ENCODE measurements around the gene SLC8A2. TPM values are rescaled to one million over a fixed set of nuclear protein-coding genes. Genes with fewer than 3 reads are reported as not detected.

The SLC8A2 gene
- total and polyA plus RNA-seq, 2 of the 8 experiments (the other 6 are each of a cell fraction or from before 2014, with no cell fraction given) = 7.3 to 12.4 TPM

DNA sequence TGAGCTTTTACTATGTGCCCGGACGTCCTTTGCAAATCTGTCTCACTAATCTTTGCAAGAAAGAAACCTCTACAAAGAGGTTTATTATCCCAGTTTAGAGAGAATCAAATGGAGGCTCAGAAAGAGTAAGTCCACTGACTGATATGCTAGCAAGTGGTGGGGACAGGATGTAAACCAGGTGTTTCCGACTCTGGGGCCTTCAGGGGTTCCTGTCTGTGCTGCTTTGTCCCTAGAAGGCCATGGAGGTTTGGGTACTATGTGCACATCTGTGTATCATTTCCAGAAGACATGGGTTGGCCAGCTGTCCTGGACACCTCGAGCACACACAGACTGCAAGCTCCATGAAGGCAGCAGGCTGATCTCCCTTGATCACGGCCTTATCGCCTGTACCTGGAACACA lies 13.5 kb upstream of the SLC8A2 start:
- H3K18ac ChIP-seq (ENCODE audit: extremely low read depth, low read length) = no peak overlapping the region

More for the DNA sequence above, 13.5 kb upstream of the SLC8A2 start:
- Histone ChIP-seq H3K9ac (replicated peaks in 1 of 4; ENCODE audit: extremely low read depth in 1 of 4, low read depth in 3 of 4, low read length in 3 of 4) (no peak overlapping the region), H3K56ac (replicated peaks; ENCODE audit: insufficient read length, low read depth, low read length) (no peak overlapping the region), H3K4ac (replicated peaks; ENCODE audit: insufficient read length, low read depth, low read length) (no peak overlapping the region), H3K14ac (ENCODE audit: insufficient read length) (no peak overlapping the region), H3K23me2 (ENCODE audit: low read depth, low read length) (peaks cover 10% of the 10 kb centered on the region; the same call in 1 of the 2 replicates), H4K8ac (ENCODE audit: extremely low read depth, insufficient read depth, low read length) (no peak overlapping the region), H2AK5ac (ENCODE audit: low read depth, low read length) (no peak overlapping the region), H3K27me3 (replicated peaks in 1 of 4; ENCODE audit: control insufficient read depth in 3 of 4, extremely low read depth in 1 of 4, insufficient read depth in 3 of 4, low read length in 3 of 4) (no peaks in the 10 kb centered on the region), H3K79me1 (ENCODE audit: low read depth, low read length) (no peaks in the 10 kb centered on the region), H3K27ac (ENCODE audit: low read depth, low read length) (no peak overlapping the region), H3K36me3 (ENCODE audit: control insufficient read depth in 2 of 4, insufficient read depth in 4 of 4, low read length in 3 of 4) (peaks cover 3 to 8% (median 3%) of the 10 kb centered on the region in 4 experiments; a peak in 4 of 8 replicates), H2BK15ac (ENCODE audit: low read length) (no peak overlapping the region), H2AFZ (ENCODE audit: low read length) (no peak overlapping the region), H3K23ac (ENCODE audit: insufficient read length) (no peak overlapping the region), H4K5ac (ENCODE audit: insufficient read length, low read depth, low read length) (no peak overlapping the region), H4K20me1 (replicated peaks in 1 of 2; ENCODE audit: control insufficient read depth in 1 of 2, insufficient read depth in 2 of 2, low read length in 2 of 2) (peaks cover 0 to 6% of the 10 kb centered on the region in 2 experiments), H4K91ac (replicated peaks; ENCODE audit: insufficient read length, low read length) (no peak overlapping the region), H2BK5ac (ENCODE audit: low read depth, low read length) (no peak overlapping the region), H3K9me3 (ENCODE audit: insufficient read depth in 2 of 2, low read depth in 1 of 2, low read length in 1 of 2) (no peaks in the 10 kb centered on the region), H3K4me1 (replicated peaks in 1 of 4; ENCODE audit: control insufficient read depth in 3 of 4, insufficient read depth in 4 of 4, low read length in 3 of 4) (peaks cover 0 to 3% (median 0%) of the 10 kb centered on the region in 4 experiments; a peak in 1 of 7 replicates), H2BK20ac (ENCODE audit: low read length) (no peak overlapping the region), H2BK12ac (ENCODE audit: low read depth, low read length) (no peak overlapping the region), H3K4me3 (ENCODE audit: extremely low read depth in 1 of 4, insufficient read depth in 2 of 4, low read depth in 3 of 4, low read length in 4 of 4) (no peak overlapping the region), H3K79me2 (ENCODE audit: control insufficient read depth in 1 of 2, insufficient read depth in 2 of 2, low read length in 2 of 2) (no peaks in the 10 kb centered on the region), H3K4me2 (ENCODE audit: insufficient read depth in 1 of 2, low read depth in 2 of 2, low read length in 2 of 2) (no peak overlapping the region; a peak in 1 of 4 replicates), H2BK120ac (replicated peaks; ENCODE audit: low read depth, low read length) (no peak overlapping the region)
- WGBS, 2 experiments (ENCODE audit: extremely low coverage in 1 of 2, insufficient coverage in 1 of 2, insufficient read length in 1 of 2, insufficient replicate concordance in 2 of 2, low coverage in 1 of 2, low lambda C conversion rate in 2 of 2, missing lambda C conversion rate in 1 of 2) = 95% methylated on average over 6 of the region's 6 CpGs; no CpG with 5 or more reads in 1 of the 2 experiments
- TF ChIP-seq NRF1 (IDR thresholded peaks at IDR 0.05; ENCODE audit: low read depth, low read length) (no peak), CHD1 (IDR thresholded peaks at IDR 0.05; ENCODE audit: low read depth, low read length) (no peak), CTBP2 (IDR thresholded peaks at IDR 0.05; ENCODE audit: borderline replicate concordance, insufficient read depth, insufficient read length, low read length) (no peak)
- POLR2A ChIA-PET (ENCODE audit: partially characterized antibody) = interaction anchor here (1.5 to 5.0 kb wide), 5 partner anchors 12 to 222 kb away, joined by 5 to 55 read pairs (median 6); no protein-coding TSS in a partner anchor
- DNase-seq (ENCODE audit: low read depth in 1 of 2, low spot score in 2 of 2) (no peak), FAIRE-seq (no peak)
- CTCF ChIA-PET (ENCODE audit: partially characterized antibody) = interaction anchor here (1.3 to 6.3 kb wide), 6 partner anchors 10 to 214 kb away, joined by 3 to 32 read pairs (median 10); no protein-coding TSS in a partner anchor
